Smooth muscle cell (in vitro differentiated cells): ENCODE results near the gene CGB3. TPM values are rescaled to one million over a fixed set of nuclear protein-coding genes. Genes with fewer than 3 reads are reported as not detected.

Experiments
- DNase-seq: peaks from one replicate; lab custom pipeline; 2025; ENCODE audit not compliant: unreplicated experiment; lab: John Stamatoyannopoulos, UW
- H2AFZ ChIP-seq: fragments of 200-600 bp; sonication (generic); 2 replicates; pipeline ENCODE4 v1.6.0; 2016; ENCODE audit warnings: antibody characterized with exemption, low read depth, mild to moderate bottlenecking
- H3F3A ChIP-seq: fragments of 200-600 bp; sonication (generic); 2 replicates; pipeline ENCODE4 v1.6.0; 2017; ENCODE audit warnings: antibody characterized with exemption, low read depth
- H3K27ac ChIP-seq: fragments of 200-600 bp; sonication (generic); 2 replicates; pipeline ENCODE4 v1.5.1; 2016; ENCODE audit warnings: low read depth, mild to moderate bottlenecking
- H3K27me3 ChIP-seq: fragments of 200-600 bp; sonication (generic); 2 replicates; pipeline ENCODE4 v1.6.1; 2016; ENCODE audit warnings: low read depth, mild to moderate bottlenecking
- H3K36me3 ChIP-seq: fragments of 200-600 bp; sonication (generic); 2 replicates; pipeline ENCODE4 v1.5.1; 2016; ENCODE audit warnings: low read depth
- H3K4me1 ChIP-seq: fragments of 200-600 bp; sonication (generic); 2 replicates; pipeline ENCODE4 v1.5.1; 2016; ENCODE audit warnings: low read depth
- H3K4me2 ChIP-seq: fragments of 200-600 bp; sonication (generic); 2 replicates; pipeline ENCODE4 v1.6.0; 2016; ENCODE audit warnings: mild to moderate bottlenecking
- H3K4me3 ChIP-seq: fragments of 200-600 bp; sonication (generic); 2 replicates; pipeline ENCODE4 v1.5.1; 2016; ENCODE audit warnings: mild to moderate bottlenecking
- H3K79me2 ChIP-seq: fragments of 200-600 bp; sonication (generic); 2 replicates; pipeline ENCODE4 v1.6.0; 2016; ENCODE audit warnings: low read depth, mild to moderate bottlenecking
- H3K9ac ChIP-seq: fragments of 200-600 bp; sonication (generic); 2 replicates; pipeline ENCODE4 v1.6.0; 2016; ENCODE audit warnings: low read depth
- H3K9me3 ChIP-seq: fragments of 200-600 bp; sonication (generic); replicated peaks from 2 replicates; pipeline ENCODE4 v1.5.1; 2016; ENCODE audit warnings: low read depth
- H4K20me1 ChIP-seq: fragments of 200-600 bp; sonication (generic); 2 replicates; pipeline ENCODE4 v1.6.0; 2016; ENCODE audit warnings: low read depth
- WGBS: methylation state at CpG from one replicate; pipeline ENCODE4 v1.1.7; 2016; ENCODE audit warnings: low lambda C conversion rate; 5-methylcytosine and 5-hydroxymethylcytosine counted together
- polyA plus RNA-seq: library from polyadenylated mRNA; unstranded; fragments of >200 nt; fragmentation: Nextera tagmentation; extraction: Ambion mirVana; gene quantifications from 2 replicates; pipeline ENCODE4 v1.2.1, GENCODE V29; 2016
- total RNA-seq: library from RNA; depleted of rRNA; stranded (reverse); fragments of >200 nt; gene quantifications from 2 replicates; pipeline ENCODE4 v1.2.3, GENCODE V29; 2014
- TF ChIP-seq, protein P1 (sequence below): fragments of 200-600 bp; sonication (generic); IDR thresholded peaks from 2 replicates; pipeline ENCODE4 v1.5.1; 2017; ENCODE audit warnings: borderline replicate concordance, mild to moderate bottlenecking, antibody characterized with exemption; ENCODE audit not compliant: insufficient read depth, poor library complexity, severe bottlenecking

The CGB3 gene
- total and polyA plus RNA-seq, 2 experiments from 2014 or later: 0.45 TPM; not detected in 1

DNA sequence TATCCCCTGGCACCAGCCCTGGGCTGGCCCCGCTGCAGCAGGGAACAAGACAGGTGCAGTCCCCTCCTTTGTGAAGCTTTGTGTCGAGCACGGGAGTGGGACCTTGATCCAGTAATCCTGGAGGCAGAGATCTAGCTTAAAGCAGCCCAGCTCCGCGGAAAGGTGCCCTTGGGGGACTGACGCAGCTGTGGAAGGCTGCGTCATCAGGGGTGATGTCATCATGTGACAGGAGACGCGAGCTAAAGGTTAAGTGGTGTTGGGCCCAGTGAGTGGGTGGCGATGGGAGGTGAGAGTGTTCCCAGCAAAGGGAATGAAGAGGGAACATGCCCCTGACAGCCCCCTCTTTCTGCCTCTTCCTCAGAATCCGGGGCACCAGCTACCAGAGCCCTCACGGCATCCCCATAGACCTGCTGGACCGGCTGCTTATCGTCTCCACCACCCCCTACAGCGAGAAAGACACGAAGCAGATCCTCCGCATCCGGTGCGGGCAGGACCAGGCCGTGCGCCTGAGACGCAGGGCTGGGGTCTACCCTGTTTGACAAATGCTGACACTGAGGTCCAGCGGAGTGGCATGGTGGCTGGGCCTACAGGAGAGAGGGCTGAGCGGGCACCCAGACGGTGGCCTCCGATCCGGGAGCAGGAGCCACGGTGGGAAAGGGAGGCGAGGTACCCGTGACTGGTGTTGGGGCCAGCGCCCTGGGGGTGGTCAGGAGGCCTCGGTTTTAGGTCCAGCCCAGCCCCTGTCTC is 9.8 kb downstream of the CGB3 start:
- Histone ChIP-seq H3K4me2 (no peak overlapping the region), H3K36me3 (no peaks in the 10 kb centered on the region), H3K4me1 (no peaks in the 10 kb centered on the region), H3F3A (no peaks in the 10 kb centered on the region), H3K4me3 (no peak overlapping the region), H3K9me3 (no peaks in the 10 kb centered on the region), H3K27me3 (peaks cover 6% of the 10 kb centered on the region), H3K79me2 (no peaks in the 10 kb centered on the region), H2AFZ (no peak overlapping the region), H3K27ac (no peak overlapping the region), H4K20me1 (no peaks in the 10 kb centered on the region), H3K9ac (no peak overlapping the region)
- WGBS: 92% methylated on average over 32 of the region's 32 CpGs
- no peak for DNase-seq
- TF ChIP-seq, protein P1, sequence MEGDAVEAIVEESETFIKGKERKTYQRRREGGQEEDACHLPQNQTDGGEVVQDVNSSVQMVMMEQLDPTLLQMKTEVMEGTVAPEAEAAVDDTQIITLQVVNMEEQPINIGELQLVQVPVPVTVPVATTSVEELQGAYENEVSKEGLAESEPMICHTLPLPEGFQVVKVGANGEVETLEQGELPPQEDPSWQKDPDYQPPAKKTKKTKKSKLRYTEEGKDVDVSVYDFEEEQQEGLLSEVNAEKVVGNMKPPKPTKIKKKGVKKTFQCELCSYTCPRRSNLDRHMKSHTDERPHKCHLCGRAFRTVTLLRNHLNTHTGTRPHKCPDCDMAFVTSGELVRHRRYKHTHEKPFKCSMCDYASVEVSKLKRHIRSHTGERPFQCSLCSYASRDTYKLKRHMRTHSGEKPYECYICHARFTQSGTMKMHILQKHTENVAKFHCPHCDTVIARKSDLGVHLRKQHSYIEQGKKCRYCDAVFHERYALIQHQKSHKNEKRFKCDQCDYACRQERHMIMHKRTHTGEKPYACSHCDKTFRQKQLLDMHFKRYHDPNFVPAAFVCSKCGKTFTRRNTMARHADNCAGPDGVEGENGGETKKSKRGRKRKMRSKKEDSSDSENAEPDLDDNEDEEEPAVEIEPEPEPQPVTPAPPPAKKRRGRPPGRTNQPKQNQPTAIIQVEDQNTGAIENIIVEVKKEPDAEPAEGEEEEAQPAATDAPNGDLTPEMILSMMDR: no peak

DNA sequence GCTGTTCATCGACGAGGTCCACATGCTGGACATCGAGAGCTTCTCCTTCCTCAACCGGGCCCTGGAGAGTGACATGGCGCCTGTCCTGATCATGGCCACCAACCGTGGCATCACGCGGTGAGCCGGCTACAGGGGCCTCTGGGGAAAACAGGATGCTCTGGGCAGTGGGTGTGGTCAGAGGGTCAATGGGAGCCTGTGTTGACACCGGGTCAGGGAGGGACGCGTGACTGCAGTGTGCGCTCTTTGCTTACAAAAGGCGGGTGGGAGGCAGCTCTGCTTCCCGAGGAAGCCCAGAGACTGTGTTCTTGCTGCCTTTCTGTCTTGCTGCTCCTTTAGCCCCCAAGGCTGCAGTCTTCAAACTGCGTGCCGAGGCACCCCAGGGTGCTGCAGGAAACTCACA is 12.9 kb downstream of the CGB3 start:
- Histone ChIP-seq H3K36me3 (no peaks in the 10 kb centered on the region), H3K27me3 (no peaks in the 10 kb centered on the region), H3K79me2 (no peaks in the 10 kb centered on the region), H4K20me1 (no peaks in the 10 kb centered on the region), H2AFZ (no peak overlapping the region), H3K4me1 (no peaks in the 10 kb centered on the region), H3K9ac (no peak overlapping the region), H3K4me2 (no peak overlapping the region), H3F3A (no peaks in the 10 kb centered on the region), H3K27ac (no peak overlapping the region), H3K9me3 (no peaks in the 10 kb centered on the region), H3K4me3 (no peak overlapping the region)
- TF ChIP-seq, protein P1: no peak
- WGBS: 93% methylated on average over 17 of the region's 17 CpGs
- DNase-seq: no peak

DNA sequence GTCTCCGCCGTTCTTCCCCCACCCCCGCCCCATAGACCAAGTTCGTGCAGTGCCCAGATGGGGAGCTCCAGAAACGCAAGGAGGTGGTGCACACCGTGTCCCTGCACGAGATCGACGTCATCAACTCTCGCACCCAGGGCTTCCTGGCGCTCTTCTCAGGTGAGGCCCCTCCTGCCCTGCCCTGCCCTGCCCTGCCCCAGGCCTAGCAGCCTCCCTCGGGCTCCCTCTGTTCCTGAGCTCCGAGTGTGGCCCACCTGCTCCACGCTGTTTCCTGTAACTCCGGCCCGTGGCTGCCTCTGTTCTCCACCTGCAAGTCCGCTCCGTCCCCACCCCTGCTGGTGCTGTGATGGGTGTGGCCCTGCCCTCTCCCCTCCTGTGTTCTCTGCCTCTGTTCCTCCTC is 13.7 kb downstream of the CGB3 start:
- Histone ChIP-seq H3K4me3 (no peak overlapping the region), H3K79me2 (no peaks in the 10 kb centered on the region), H3K9me3 (no peaks in the 10 kb centered on the region), H3K27ac (no peak overlapping the region), H3K36me3 (no peaks in the 10 kb centered on the region), H3K27me3 (no peaks in the 10 kb centered on the region), H3K4me2 (no peak overlapping the region), H3K9ac (no peak overlapping the region), H3K4me1 (no peaks in the 10 kb centered on the region), H4K20me1 (no peaks in the 10 kb centered on the region), H3F3A (no peaks in the 10 kb centered on the region), H2AFZ (no peak overlapping the region)
- 99% methylated on average over 11 of the region's 18 CpGs for WGBS
- TF ChIP-seq, protein P1: no peak
- no peak for DNase-seq

DNA sequence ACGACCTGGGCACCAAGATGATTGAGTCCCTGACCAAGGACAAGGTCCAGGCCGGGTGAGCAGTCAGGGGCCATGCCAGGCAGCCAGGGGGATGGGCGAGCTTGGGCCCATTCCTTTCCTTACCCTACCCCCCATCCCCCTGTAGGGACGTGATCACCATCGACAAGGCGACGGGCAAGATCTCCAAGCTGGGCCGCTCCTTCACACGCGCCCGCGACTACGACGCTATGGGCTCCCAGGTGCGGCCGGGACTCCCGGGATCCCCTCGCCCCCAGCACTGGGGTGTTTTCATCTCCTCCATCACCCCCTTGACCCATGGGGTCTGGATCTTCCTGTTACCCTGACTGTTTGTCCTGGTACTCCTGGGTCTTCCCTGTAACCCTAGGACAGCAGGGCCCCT is 14.3 kb downstream of the CGB3 start:
- DNase-seq: no peak
- Histone ChIP-seq H3K9me3 (no peaks in the 10 kb centered on the region), H3F3A (no peaks in the 10 kb centered on the region), H3K4me2 (no peak overlapping the region), H3K9ac (no peak overlapping the region), H3K27me3 (no peaks in the 10 kb centered on the region), H3K4me1 (no peaks in the 10 kb centered on the region), H3K36me3 (no peaks in the 10 kb centered on the region), H4K20me1 (no peaks in the 10 kb centered on the region), H2AFZ (no peak overlapping the region), H3K27ac (no peak overlapping the region), H3K79me2 (no peaks in the 10 kb centered on the region), H3K4me3 (no peak overlapping the region)
- TF ChIP-seq, protein P1: no peak
- 96% methylated on average over 18 of the region's 18 CpGs for WGBS
